GM19328 (cell line): Measurements from ENCODE around the gene GPR135.

ENCODE experiments used
- ATAC-seq: cut with Tn5 transposase; IDR thresholded peaks from one replicate; pipeline ENCODE4 v1.9.1; 2021; ENCODE audit warnings: mild to moderate bottlenecking, moderate library complexity; ENCODE audit not compliant: unreplicated experiment

GPR135 gene

GRCh38 chr14:59425322-59425935 lies 39.8 kb downstream of the GPR135 start:
- no peak for ATAC-seq

- no peak for ATAC-seq
Observed at GRCh38 chr14:59424341-59425071, 40.7 kb downstream of the GPR135 start.

GRCh38 chr14:59422069-59422881 lies 42.9 kb downstream of the GPR135 start:
- no peak for ATAC-seq

- no peak for ATAC-seq
Observed at GRCh38 chr14:59419303-59419702, 45.9 kb downstream of the GPR135 start.

- no peak for ATAC-seq
Observed at GRCh38 chr14:59417311-59417710, 47.9 kb downstream of the GPR135 start.

GRCh38 chr14:59415836-59416602 lies 49.2 kb downstream of the GPR135 start:
- no peak for ATAC-seq
